Choroid plexus epithelial cell (primary cell): ENCODE measurements around the gene ENTR1.
A peak's percentile ranks its signal among the peaks of the same experiment; 100 is the strongest.

Source experiments
- DNase-seq: peaks from one replicate; pipeline ENCODE4 v3.0.0-alpha.2; 2010; ENCODE audit warnings: low read depth
- H3K4me3 ChIP-seq: 2 replicates; pipeline ENCODE4 v1.5.1; 2011; ENCODE audit warnings: low read depth, mild to moderate bottlenecking, control low read depth, low read length, moderate library complexity
- TF ChIP-seq, protein P1 (sequence below): conservative IDR thresholded peaks from 2 replicates; pipeline ENCODE4 v1.5.1; 2011; ENCODE audit warnings: low read depth, mild to moderate bottlenecking, control low read depth, inconsistent platforms, low read length, moderate library complexity

ENTR1 gene, protein sequence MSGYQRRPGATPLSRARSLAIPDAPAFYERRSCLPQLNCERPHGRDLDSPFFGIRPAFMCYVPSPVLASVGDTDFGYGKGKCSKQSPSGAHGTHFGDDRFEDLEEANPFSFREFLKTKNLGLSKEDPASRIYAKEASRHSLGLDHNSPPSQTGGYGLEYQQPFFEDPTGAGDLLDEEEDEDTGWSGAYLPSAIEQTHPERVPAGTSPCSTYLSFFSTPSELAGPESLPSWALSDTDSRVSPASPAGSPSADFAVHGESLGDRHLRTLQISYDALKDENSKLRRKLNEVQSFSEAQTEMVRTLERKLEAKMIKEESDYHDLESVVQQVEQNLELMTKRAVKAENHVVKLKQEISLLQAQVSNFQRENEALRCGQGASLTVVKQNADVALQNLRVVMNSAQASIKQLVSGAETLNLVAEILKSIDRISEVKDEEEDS

GRCh38 chr9:136410500-136411287 lies at the start of gene ENTR1, which contains the start of gene PMPCA:
ENTR1 (minus strand) TSS chr9:136410614; CDS start chr9:136410397, 217 bp downstream.
PMPCA (plus strand) TSS chr9:136410658; CDS start chr9:136410669, 11 bp downstream.
- TF ChIP-seq, protein P1, sequence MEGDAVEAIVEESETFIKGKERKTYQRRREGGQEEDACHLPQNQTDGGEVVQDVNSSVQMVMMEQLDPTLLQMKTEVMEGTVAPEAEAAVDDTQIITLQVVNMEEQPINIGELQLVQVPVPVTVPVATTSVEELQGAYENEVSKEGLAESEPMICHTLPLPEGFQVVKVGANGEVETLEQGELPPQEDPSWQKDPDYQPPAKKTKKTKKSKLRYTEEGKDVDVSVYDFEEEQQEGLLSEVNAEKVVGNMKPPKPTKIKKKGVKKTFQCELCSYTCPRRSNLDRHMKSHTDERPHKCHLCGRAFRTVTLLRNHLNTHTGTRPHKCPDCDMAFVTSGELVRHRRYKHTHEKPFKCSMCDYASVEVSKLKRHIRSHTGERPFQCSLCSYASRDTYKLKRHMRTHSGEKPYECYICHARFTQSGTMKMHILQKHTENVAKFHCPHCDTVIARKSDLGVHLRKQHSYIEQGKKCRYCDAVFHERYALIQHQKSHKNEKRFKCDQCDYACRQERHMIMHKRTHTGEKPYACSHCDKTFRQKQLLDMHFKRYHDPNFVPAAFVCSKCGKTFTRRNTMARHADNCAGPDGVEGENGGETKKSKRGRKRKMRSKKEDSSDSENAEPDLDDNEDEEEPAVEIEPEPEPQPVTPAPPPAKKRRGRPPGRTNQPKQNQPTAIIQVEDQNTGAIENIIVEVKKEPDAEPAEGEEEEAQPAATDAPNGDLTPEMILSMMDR, result no peak
- peak; percentile 87 for DNase-seq
- H3K4me3 ChIP-seq, result peak within 1 kb of the TSS; percentile 93

GRCh38 chr9:136459425-136459824 lies 49.0 kb upstream of the ENTR1 start:
- TF ChIP-seq, protein P1, result no peak
- no peak overlapping the region for H3K4me3 ChIP-seq
- DNase-seq, result no peak

- H3K4me3 ChIP-seq, result no peak overlapping the region
- TF ChIP-seq, protein P1, result no peak
- DNase-seq, result no peak
Observed at GRCh38 chr9:136457326-136457725, 46.9 kb upstream of the ENTR1 start.

- DNase-seq, result no peak
- TF ChIP-seq, protein P1, result no peak
- no peak overlapping the region for H3K4me3 ChIP-seq
Observed at GRCh38 chr9:136456258-136456657, 45.8 kb upstream of the ENTR1 start.

- TF ChIP-seq, protein P1, result no peak
- DNase-seq, result no peak
Observed at GRCh38 chr9:136455043-136456002, 44.9 kb upstream of the ENTR1 start.

GRCh38 chr9:136454026-136454796 lies 43.8 kb upstream of the ENTR1 start:
- TF ChIP-seq, protein P1, result no peak
- no peak overlapping the region for H3K4me3 ChIP-seq

More at GRCh38 chr9:136455043-136456002, 44.9 kb upstream of the ENTR1 start:
- no peak overlapping the region for H3K4me3 ChIP-seq

More at GRCh38 chr9:136454026-136454796, 43.8 kb upstream of the ENTR1 start:
- no peak for DNase-seq
